IPS DF 6.9 (cell line): ENCODE measurements around the gene MAST4.

Experiments
- DNase-seq: peaks from one replicate; pipeline ENCODE4 v3.0.0-alpha.2; 2013; ENCODE audit warnings: low read depth, low spot score
- H3K27ac ChIP-seq: one replicate; pipeline ENCODE4 v1.5.1; 2013; ENCODE audit warnings: low read length, control low read depth
- H3K27me3 ChIP-seq: 2 replicates; pipeline ENCODE4 v1.6.1; 2013; ENCODE audit warnings: mild to moderate bottlenecking, low read length; ENCODE audit not compliant: control insufficient read depth, insufficient read depth
- H3K36me3 ChIP-seq: 2 replicates; pipeline ENCODE4 v1.6.1; 2013; ENCODE audit warnings: low read length; ENCODE audit not compliant: control insufficient read depth, insufficient read depth
- H3K4me1 ChIP-seq: 2 replicates; pipeline ENCODE4 v1.6.1; 2013; ENCODE audit warnings: low read length; ENCODE audit not compliant: control insufficient read depth, insufficient read depth
- H3K4me3 ChIP-seq: 2 replicates; pipeline ENCODE4 v1.5.1; 2013; ENCODE audit warnings: mild to moderate bottlenecking, low read length
- H3K9me3 ChIP-seq: 2 replicates; pipeline ENCODE4 v1.6.1; 2013; ENCODE audit warnings: low read length, inconsistent platforms; ENCODE audit not compliant: control insufficient read depth, insufficient read depth
- WGBS: extraction: QIAGEN DNeasy Blood & Tissue Kit; methylation state at CpG from one replicate; pipeline ENCODE4 v1.1.7; 2013; ENCODE audit warnings: mixed read lengths, missing lambda C conversion rate; ENCODE audit not compliant: insufficient read length, insufficient coverage; 5-methylcytosine and 5-hydroxymethylcytosine counted together

MAST4 gene

DNA sequence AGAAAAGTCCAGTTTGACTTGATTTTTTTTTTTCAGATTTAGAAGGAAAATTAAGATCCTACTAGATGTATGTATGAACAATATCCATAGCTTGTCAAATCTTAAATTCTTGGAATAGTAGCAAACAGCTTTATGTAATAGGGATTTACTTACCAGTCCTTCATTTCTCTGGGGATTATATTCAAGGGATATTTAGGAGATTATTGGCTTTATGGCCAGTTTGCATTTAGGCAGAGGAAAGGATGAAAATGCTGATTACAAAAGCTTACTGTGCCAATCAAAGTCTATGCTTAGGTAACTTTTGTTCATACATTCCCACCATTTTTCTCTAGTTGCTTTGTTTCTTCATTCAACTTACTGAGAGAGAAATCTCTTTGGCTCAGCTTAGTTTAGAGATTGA lies 47.9 kb downstream of the MAST4 start:
- Histone ChIP-seq H3K9me3 (no peaks in the 10 kb centered on the region), H3K36me3 (no peaks in the 10 kb centered on the region), H3K27ac (no peak overlapping the region), H3K4me3 (no peak overlapping the region), H3K27me3 (no peaks in the 10 kb centered on the region), H3K4me1 (no peaks in the 10 kb centered on the region)
- no peak for DNase-seq

DNA sequence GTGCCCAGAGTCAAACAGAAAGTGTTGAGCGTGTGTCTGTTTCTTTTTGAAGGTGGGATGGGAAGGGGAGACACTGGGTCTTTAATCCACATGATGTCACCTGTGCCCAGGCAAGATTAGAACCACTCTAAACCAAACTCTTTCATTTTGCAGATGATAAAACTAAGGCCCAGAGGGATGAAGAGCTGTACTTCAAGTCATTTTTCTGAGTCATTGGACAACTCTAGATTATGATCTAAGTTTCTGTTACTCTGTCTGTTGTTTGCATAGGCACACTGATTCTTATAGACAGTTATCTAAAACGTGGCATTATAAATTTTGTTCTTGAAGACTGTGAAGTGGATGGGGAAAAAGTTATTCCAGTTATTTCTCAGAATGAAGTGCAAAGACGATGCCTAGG lies 48.8 kb downstream of the MAST4 start:
- Histone ChIP-seq H3K4me3 (no peak overlapping the region), H3K4me1 (no peaks in the 10 kb centered on the region), H3K9me3 (no peaks in the 10 kb centered on the region), H3K27me3 (no peaks in the 10 kb centered on the region), H3K36me3 (no peaks in the 10 kb centered on the region), H3K27ac (no peak overlapping the region)
- no CpG with 5 or more reads among the region's 3 CpGs for WGBS
- no peak for DNase-seq

DNA sequence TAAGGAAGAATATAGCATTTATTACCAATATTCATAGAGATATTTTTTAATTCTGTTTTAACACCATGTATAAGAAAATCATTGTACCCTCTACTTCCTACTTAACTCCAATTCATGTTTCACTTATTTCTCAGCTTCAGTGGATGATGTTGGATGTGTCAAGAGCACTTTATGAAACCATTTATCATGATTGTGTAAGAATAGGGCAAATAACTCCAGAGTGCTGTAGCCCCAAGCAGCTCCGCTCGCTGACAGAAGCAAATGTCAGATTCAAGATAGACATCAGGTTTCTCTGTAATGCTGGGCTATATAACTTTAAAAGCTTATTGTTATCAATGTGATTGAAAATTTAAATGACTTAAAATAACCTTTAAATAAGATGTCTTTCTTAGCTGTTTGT lies 50.4 kb downstream of the MAST4 start:
- DNase-seq: no peak

DNA sequence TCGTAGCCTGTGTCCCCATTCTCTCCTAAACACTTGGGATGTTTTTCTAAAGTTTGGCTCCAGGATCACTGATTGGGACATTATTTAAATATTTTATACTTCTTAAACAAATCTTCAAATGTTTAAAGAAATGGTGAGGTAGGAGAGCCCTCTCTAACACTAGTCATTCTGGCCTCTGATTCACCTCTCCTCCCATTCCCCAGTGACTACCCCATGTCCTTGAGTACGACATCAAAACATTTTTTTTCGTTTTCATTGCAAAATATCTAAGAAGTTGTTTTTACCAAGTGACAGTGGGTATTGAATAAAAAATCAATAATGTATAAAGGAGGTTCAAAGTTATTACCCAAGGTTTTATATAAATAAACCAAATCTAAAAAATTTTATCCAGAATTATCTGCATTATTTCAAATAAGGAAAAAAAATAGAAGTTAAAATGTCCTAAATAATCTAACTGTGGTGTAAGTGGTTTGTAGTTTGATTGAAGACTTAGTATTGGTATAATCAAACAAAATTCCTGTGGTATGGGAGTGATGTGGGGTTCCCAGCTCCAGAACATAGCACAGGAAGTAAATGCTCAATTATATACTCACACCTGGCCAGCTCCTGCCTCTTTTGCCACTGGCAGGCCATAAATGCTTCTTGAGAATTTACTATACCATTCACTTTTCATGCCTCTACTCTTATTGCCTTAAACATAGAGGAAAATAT lies 51.1 kb downstream of the MAST4 start:
- Histone ChIP-seq H3K4me3 (no peak overlapping the region), H3K27ac (no peak overlapping the region), H3K36me3 (no peaks in the 10 kb centered on the region), H3K4me1 (no peaks in the 10 kb centered on the region), H3K9me3 (no peaks in the 10 kb centered on the region; the same call in 1 of the 2 replicates), H3K27me3 (no peaks in the 10 kb centered on the region)
- WGBS: no CpG with 5 or more reads among the region's 3 CpGs
- DNase-seq: no peak

More for the DNA sequence above, 50.4 kb downstream of the MAST4 start:
- H3K36me3 ChIP-seq: no peaks in the 10 kb centered on the region
- H3K27ac ChIP-seq: no peak overlapping the region
- no peaks in the 10 kb centered on the region for H3K4me1 ChIP-seq
- H3K27me3 ChIP-seq: no peaks in the 10 kb centered on the region
- WGBS: no CpG with 5 or more reads among the region's 2 CpGs
- no peaks in the 10 kb centered on the region; the same call in 1 of the 2 replicates for H3K9me3 ChIP-seq
- no peak overlapping the region for H3K4me3 ChIP-seq

DNA sequence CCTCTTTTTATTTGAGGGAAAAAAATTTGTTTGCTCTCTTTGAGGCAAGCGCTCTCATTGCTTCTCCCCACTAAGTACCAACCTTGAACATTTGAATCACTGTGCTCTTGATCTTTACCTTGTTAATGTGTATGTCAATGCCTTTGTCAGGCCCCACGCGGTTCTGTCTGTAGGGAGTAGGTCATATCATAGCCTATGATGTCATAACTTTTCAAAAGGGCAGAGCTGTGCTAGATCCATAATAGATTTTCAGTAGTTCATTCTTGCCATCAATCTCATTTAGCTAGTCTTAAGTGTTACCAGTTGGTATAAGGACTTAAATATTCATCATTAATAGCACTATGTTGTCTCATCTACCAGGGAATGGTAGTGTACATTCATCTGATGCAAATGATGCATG lies 56.6 kb downstream of the MAST4 start:
- WGBS: no CpG with 5 or more reads among the region's 3 CpGs
- H3K4me3 ChIP-seq: no peak overlapping the region
- no peak overlapping the region for H3K27ac ChIP-seq
- no peaks in the 10 kb centered on the region for H3K4me1 ChIP-seq
- DNase-seq: no peak
- H3K36me3 ChIP-seq: no peaks in the 10 kb centered on the region
- H3K27me3 ChIP-seq: no peaks in the 10 kb centered on the region
- no peaks in the 10 kb centered on the region; the same call in 1 of the 2 replicates for H3K9me3 ChIP-seq

DNA sequence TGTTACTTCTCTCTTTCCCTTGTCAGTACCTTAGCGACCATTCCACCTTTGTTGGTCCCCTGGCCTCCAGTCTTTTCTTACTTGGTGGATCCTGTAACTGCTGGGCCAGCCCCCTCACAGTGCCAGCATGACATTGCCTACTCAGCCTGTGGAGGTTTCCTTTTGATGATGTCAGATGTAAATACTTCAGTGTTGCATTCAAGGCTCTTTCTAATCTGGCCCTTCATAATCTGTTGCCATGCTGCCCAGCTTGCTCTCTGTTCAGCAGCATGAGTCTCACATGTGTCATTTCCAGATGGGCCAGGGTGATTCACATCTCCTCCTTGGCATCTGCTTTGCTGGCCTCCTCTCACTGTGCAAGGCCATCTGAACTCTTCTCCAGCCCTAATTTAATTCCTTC lies 57.1 kb downstream of the MAST4 start:
- no CpG with 5 or more reads among the region's 1 CpG for WGBS
- no peaks in the 10 kb centered on the region for H3K36me3 ChIP-seq
- H3K9me3 ChIP-seq: no peaks in the 10 kb centered on the region; the same call in 1 of the 2 replicates
- H3K27ac ChIP-seq: no peak overlapping the region
- no peaks in the 10 kb centered on the region for H3K4me1 ChIP-seq
- DNase-seq: no peak
- H3K27me3 ChIP-seq: no peaks in the 10 kb centered on the region
- H3K4me3 ChIP-seq: no peak overlapping the region

DNA sequence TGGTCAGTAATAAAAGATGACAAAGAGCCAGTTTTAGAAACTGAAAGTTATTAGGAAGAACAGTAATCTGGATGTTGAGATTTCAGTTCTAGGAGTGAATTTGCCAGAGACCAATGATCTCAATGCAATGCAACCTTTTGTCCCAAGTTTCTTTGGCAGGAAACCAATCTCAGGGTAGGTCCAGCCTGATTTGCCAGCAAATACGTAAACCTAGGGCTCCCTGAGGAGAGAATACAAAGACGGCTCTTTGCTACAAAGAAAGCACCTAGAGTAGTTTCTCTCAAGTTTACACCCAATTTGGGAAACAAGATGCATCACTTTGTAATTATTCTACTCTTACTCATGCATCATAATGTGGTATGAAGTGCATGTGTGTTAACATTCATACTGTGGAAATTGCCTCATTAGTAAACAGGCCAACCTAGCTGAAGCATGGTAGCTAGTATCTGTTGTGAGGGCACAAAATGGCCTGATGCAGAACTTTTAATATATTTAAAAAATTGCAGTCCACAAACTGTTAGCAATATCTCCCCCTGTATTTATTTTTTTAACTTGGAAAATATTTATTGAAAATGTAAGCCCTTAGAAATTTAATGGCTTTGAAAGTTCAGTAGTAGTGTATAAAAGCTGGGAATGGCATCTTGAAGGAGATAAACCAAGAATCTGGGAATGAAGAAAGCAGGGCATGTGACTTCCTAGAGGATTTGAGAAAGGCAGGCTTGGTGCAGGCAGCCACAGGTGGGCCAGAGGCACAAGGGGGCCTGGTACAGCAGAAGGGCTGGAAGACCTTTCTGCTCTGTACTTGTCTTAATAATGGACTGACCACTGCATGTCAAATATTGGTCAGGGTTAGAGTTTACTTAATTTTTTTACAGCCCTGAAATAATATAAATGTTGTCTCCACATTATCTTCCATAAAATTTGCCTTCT lies 59.5 kb downstream of the MAST4 start:
- no peak overlapping the region for H3K27ac ChIP-seq
- no CpG with 5 or more reads among the region's 2 CpGs for WGBS
- DNase-seq: no peak

DNA sequence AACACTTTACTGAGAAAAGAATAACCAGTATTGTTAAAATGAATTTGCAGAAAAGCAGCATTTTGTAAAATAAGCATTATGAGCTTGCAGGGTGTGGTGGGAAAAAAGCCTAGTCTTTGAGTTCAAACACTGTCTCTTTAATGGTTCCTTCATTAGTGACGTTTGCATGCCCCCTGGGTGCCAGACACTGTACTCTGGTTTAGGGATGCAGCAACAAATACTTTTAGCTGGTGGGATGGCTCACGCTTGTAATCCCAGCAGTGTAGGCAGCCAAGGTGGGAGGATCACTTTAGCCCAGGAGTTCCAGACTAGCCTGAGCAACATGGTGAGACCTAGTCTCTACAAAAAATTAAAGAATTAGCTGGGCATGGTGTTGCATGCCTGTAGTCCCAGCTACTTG lies 62.3 kb downstream of the MAST4 start:
- no peak for DNase-seq
- WGBS: no CpG with 5 or more reads among the region's 2 CpGs
- Histone ChIP-seq H3K9me3 (no peaks in the 10 kb centered on the region), H3K4me3 (no peak overlapping the region), H3K36me3 (no peaks in the 10 kb centered on the region), H3K4me1 (0 out of 2 replicates have a peak, but pooled peaks cover 2% of the 10 kb centered on the region), H3K27ac (no peak overlapping the region), H3K27me3 (no peaks in the 10 kb centered on the region)

More for the DNA sequence above, 59.5 kb downstream of the MAST4 start:
- H3K36me3 ChIP-seq: no peaks in the 10 kb centered on the region
- 0 out of 2 replicates have a peak, but pooled peaks cover 2% of the 10 kb centered on the region for H3K4me1 ChIP-seq
- no peaks in the 10 kb centered on the region; the same call in 1 of the 2 replicates for H3K9me3 ChIP-seq
- no peak overlapping the region for H3K4me3 ChIP-seq
- no peaks in the 10 kb centered on the region for H3K27me3 ChIP-seq

DNA sequence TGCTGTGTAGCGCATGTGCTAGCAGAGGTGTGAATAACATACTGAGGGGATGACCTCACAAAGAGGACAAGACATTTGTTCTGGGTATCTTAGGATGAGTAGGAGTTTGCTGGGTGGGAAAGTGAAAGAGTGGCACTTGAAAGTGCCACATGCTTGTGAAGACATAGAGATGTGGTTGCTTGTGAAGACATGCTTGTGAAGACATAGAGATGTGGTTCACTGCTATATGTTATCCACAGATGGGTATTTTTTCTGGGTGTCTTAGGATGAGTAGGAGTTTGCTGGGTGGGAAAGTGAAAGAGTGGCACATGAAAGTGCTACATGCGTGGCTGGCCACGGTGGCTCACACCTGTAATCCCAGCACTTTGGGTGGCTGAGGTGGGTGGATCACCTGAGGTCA lies 63.6 kb downstream of the MAST4 start:
- H3K4me1 ChIP-seq: 0 out of 2 replicates have a peak, but pooled peaks cover 2% of the 10 kb centered on the region
- H3K4me3 ChIP-seq: no peak overlapping the region
- no peaks in the 10 kb centered on the region for H3K27me3 ChIP-seq
- H3K36me3 ChIP-seq: no peaks in the 10 kb centered on the region
- H3K27ac ChIP-seq: no peak overlapping the region
- DNase-seq: no peak
- no peaks in the 10 kb centered on the region for H3K9me3 ChIP-seq
- WGBS: no CpG with 5 or more reads among the region's 3 CpGs

DNA sequence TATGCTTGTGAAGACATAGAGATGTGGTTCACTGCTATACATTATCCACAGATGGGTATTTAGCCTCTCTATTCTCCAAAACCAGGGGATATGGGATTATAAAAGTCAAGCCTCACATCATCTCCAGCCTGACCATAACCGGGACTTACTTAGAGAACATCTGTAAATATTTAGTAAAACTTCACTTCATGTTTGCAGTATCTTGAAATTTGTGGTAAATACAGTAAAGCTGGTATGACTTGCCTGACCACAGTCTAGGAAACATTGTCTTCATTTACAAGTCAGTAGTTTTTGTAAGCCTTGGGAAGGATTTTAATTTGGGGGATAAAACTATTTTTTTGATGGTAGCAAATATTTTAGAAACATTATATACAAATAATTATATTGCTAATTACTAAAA lies 64.2 kb downstream of the MAST4 start:
- no peak overlapping the region for H3K4me3 ChIP-seq
- no peak for DNase-seq
- no peaks in the 10 kb centered on the region for H3K27me3 ChIP-seq
- H3K9me3 ChIP-seq: no peaks in the 10 kb centered on the region
- WGBS: no CpG with 5 or more reads among the region's 1 CpG
- H3K27ac ChIP-seq: no peak overlapping the region
- H3K4me1 ChIP-seq: 0 out of 2 replicates have a peak, but pooled peaks cover 2% of the 10 kb centered on the region
- no peaks in the 10 kb centered on the region for H3K36me3 ChIP-seq
